ENCODE results near the gene TBC1D2.

The TBC1D2 gene

GRCh38 chr9:98172604-98173003 is 82.8 kb downstream of the TBC1D2 start:
- Histone ChIP-seq H3K9me3 (ENCODE audit: control insufficient read depth, insufficient read depth, low read length) (no peaks in the 10 kb centered on the region), H3K9ac (ENCODE audit: low read depth, low read length) (no peak overlapping the region), H3K27me3 (ENCODE audit: control insufficient read depth, insufficient read depth, low read length) (no peaks in the 10 kb centered on the region), H3K4me1 (ENCODE audit: control insufficient read depth, insufficient read depth, low read length) (peaks cover 14% of the 10 kb centered on the region), H3K36me3 (ENCODE audit: control insufficient read depth, insufficient read depth, low read length) (no peaks in the 10 kb centered on the region), H3K4me3 (ENCODE audit: low read depth, low read length) (no peak overlapping the region)

GRCh38 chr9:98171176-98171925 is 84.1 kb downstream of the TBC1D2 start:
- Histone ChIP-seq H3K4me1 (ENCODE audit: control insufficient read depth, insufficient read depth, low read length) (peaks cover 14% of the 10 kb centered on the region), H3K27me3 (ENCODE audit: control insufficient read depth, insufficient read depth, low read length) (no peaks in the 10 kb centered on the region), H3K4me3 (ENCODE audit: low read depth, low read length) (no peak overlapping the region), H3K9me3 (ENCODE audit: control insufficient read depth, insufficient read depth, low read length) (no peaks in the 10 kb centered on the region), H3K36me3 (ENCODE audit: control insufficient read depth, insufficient read depth, low read length) (no peaks in the 10 kb centered on the region), H3K9ac (ENCODE audit: low read depth, low read length) (no peak overlapping the region)

DNA sequence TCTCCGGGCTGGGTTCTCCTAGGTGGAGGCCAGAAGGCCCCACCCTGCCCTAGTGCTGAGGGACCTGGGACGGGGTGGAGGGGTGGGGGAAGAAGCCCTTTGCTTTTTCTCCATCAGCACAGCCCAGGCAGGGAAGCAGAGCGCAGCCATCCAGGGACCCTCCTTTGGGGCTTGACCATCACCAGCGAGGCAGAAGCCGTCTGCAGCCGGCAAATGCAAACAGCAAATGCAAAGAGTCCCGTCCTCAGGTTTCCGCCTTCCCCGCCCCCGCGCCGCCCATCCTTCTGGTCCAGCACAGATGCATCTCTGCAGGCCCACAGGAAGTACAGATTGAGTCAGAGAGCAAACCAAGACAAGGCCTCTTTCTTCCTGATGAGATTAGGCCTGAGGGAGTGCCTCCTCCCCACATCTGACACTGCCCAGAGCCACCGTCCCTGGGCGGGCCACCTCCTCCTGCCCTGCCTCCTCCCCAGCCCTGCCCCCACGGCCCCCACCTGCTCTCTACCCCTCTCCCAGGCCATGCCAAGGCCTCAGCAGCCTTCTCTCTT is 86.4 kb downstream of the TBC1D2 start:
- Histone ChIP-seq H3K4me1 (ENCODE audit: control insufficient read depth, insufficient read depth, low read length) (peaks cover 11% of the 10 kb centered on the region), H3K36me3 (ENCODE audit: control insufficient read depth, insufficient read depth, low read length) (no peaks in the 10 kb centered on the region), H3K27me3 (ENCODE audit: control insufficient read depth, insufficient read depth, low read length) (no peaks in the 10 kb centered on the region), H3K9me3 (ENCODE audit: control insufficient read depth, insufficient read depth, low read length) (no peaks in the 10 kb centered on the region), H3K9ac (ENCODE audit: low read depth, low read length) (no peak overlapping the region), H3K4me3 (ENCODE audit: low read depth, low read length) (no peak overlapping the region)

DNA sequence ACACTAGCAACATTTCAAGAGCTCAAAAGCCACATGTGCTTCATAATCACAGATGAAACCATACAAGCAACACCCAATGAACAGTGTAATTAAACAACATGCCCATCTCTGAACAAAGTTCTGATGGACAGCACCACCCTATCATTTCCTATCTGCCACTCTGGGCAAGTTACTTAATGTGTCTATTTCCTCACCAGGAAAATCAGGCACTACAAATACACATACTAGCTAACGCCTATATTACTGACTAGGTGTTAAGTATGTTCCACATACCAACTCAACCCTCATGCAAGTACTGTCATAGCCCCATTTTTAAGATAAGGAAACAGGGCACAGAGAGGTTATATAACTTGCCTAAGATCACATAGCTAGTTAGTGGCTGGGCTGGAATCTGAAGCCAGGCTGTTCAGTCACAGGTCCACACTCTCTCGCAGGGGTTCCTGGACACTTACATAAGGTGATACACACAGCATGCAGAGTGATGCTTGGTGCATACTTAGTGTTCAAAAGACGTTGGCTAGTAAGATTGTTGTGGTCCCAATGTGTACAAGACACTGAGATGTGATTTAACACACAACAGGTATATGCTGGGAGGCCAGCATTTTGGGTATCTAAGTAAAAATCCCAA is 87.2 kb downstream of the TBC1D2 start:
- Histone ChIP-seq H3K9me3 (ENCODE audit: control insufficient read depth, insufficient read depth, low read length) (no peaks in the 10 kb centered on the region), H3K27me3 (ENCODE audit: control insufficient read depth, insufficient read depth, low read length) (no peaks in the 10 kb centered on the region), H3K9ac (ENCODE audit: low read depth, low read length) (no peak overlapping the region), H3K4me1 (ENCODE audit: control insufficient read depth, insufficient read depth, low read length) (peaks cover 11% of the 10 kb centered on the region), H3K36me3 (ENCODE audit: control insufficient read depth, insufficient read depth, low read length) (no peaks in the 10 kb centered on the region), H3K4me3 (ENCODE audit: low read depth, low read length) (no peak overlapping the region)

DNA sequence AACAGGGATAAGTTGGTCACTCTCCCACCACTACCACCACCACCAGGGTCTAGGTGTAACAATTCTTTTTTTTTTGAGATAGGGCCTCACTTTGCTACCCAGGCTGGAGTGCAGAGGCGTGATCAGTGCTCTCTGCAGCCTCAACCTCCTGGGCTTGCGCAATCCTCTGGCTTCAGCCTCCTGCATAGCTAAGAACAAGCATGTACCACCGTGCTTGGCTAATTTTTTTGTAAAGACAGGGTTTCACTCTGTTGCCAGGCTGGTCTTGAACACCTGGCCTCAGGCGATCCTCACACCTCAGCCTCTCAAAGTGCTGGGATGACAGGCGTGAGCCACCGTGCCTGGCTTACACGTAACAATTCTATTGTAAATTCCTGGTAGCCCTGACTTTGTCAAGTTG is 90.5 kb downstream of the TBC1D2 start:
- no peak overlapping the region for H3K9ac ChIP-seq (ENCODE audit: low read depth, low read length)

GRCh38 chr9:98162613-98163012 is 92.8 kb downstream of the TBC1D2 start:
- no peaks in the 10 kb centered on the region for H3K9me3 ChIP-seq (ENCODE audit: control insufficient read depth, insufficient read depth, low read length)
- H3K4me1 ChIP-seq (ENCODE audit: control insufficient read depth, insufficient read depth, low read length), result no peaks in the 10 kb centered on the region
- no peaks in the 10 kb centered on the region for H3K36me3 ChIP-seq (ENCODE audit: control insufficient read depth, insufficient read depth, low read length)
- H3K27me3 ChIP-seq (ENCODE audit: control insufficient read depth, insufficient read depth, low read length), result no peaks in the 10 kb centered on the region
- H3K9ac ChIP-seq (ENCODE audit: low read depth, low read length), result no peak overlapping the region
- H3K4me3 ChIP-seq (ENCODE audit: low read depth, low read length), result no peak overlapping the region

More for the DNA sequence above, 90.5 kb downstream of the TBC1D2 start:
- no peaks in the 10 kb centered on the region for H3K9me3 ChIP-seq (ENCODE audit: control insufficient read depth, insufficient read depth, low read length)
- H3K27me3 ChIP-seq (ENCODE audit: control insufficient read depth, insufficient read depth, low read length), result no peaks in the 10 kb centered on the region
- peaks cover 7% of the 10 kb centered on the region for H3K4me1 ChIP-seq (ENCODE audit: control insufficient read depth, insufficient read depth, low read length)
- no peak overlapping the region for H3K4me3 ChIP-seq (ENCODE audit: low read depth, low read length)
- H3K36me3 ChIP-seq (ENCODE audit: control insufficient read depth, insufficient read depth, low read length), result no peaks in the 10 kb centered on the region

GRCh38 chr9:98161851-98162250 is 93.6 kb downstream of the TBC1D2 start:
- Histone ChIP-seq H3K36me3 (ENCODE audit: control insufficient read depth, insufficient read depth, low read length) (peaks cover 2% of the 10 kb centered on the region), H3K9ac (ENCODE audit: low read depth, low read length) (no peak overlapping the region), H3K9me3 (ENCODE audit: control insufficient read depth, insufficient read depth, low read length) (no peaks in the 10 kb centered on the region), H3K4me3 (ENCODE audit: low read depth, low read length) (no peak overlapping the region), H3K4me1 (ENCODE audit: control insufficient read depth, insufficient read depth, low read length) (no peaks in the 10 kb centered on the region), H3K27me3 (ENCODE audit: control insufficient read depth, insufficient read depth, low read length) (no peaks in the 10 kb centered on the region)

GRCh38 chr9:98159790-98160189 is 95.7 kb downstream of the TBC1D2 start:
- Histone ChIP-seq H3K9me3 (ENCODE audit: control insufficient read depth, insufficient read depth, low read length) (no peaks in the 10 kb centered on the region), H3K27me3 (ENCODE audit: control insufficient read depth, insufficient read depth, low read length) (no peaks in the 10 kb centered on the region), H3K4me3 (ENCODE audit: low read depth, low read length) (no peak overlapping the region), H3K36me3 (ENCODE audit: control insufficient read depth, insufficient read depth, low read length) (peaks cover 2% of the 10 kb centered on the region), H3K9ac (ENCODE audit: low read depth, low read length) (no peak overlapping the region), H3K4me1 (ENCODE audit: control insufficient read depth, insufficient read depth, low read length) (no peaks in the 10 kb centered on the region)

DNA sequence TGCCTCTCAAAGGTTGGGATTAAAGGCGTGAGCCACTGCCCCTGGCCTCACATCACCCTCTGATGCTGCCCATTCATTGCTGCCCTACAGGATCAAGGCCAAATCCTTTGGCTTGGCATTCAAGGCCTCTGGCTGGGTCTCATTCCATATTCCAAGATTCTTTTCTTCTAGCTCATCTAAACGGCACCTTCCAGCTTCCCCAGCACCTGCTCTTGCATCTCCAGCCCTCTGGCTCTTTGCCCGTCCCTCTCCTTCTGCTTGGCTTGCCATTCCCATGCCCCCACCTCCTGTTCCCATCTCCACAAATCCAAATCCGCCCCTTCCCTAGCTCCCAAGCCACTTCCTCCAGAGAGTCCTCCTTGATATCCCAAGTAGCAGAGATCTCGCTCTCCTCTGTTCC is 96.1 kb downstream of the TBC1D2 start:
- Histone ChIP-seq H3K9me3 (ENCODE audit: control insufficient read depth, insufficient read depth, low read length) (no peaks in the 10 kb centered on the region), H3K4me1 (ENCODE audit: control insufficient read depth, insufficient read depth, low read length) (no peaks in the 10 kb centered on the region), H3K9ac (ENCODE audit: low read depth, low read length) (no peak overlapping the region), H3K4me3 (ENCODE audit: low read depth, low read length) (no peak overlapping the region), H3K36me3 (ENCODE audit: control insufficient read depth, insufficient read depth, low read length) (peaks cover 2% of the 10 kb centered on the region), H3K27me3 (ENCODE audit: control insufficient read depth, insufficient read depth, low read length) (no peaks in the 10 kb centered on the region)

GRCh38 chr9:98158071-98158831 is 97.2 kb downstream of the TBC1D2 start:
- no peaks in the 10 kb centered on the region for H3K27me3 ChIP-seq (ENCODE audit: control insufficient read depth, insufficient read depth, low read length)
- no peaks in the 10 kb centered on the region for H3K4me1 ChIP-seq (ENCODE audit: control insufficient read depth, insufficient read depth, low read length)
- H3K9me3 ChIP-seq (ENCODE audit: control insufficient read depth, insufficient read depth, low read length), result no peaks in the 10 kb centered on the region
- H3K36me3 ChIP-seq (ENCODE audit: control insufficient read depth, insufficient read depth, low read length), result peaks cover 2% of the 10 kb centered on the region
- no peak overlapping the region for H3K4me3 ChIP-seq (ENCODE audit: low read depth, low read length)
- no peak overlapping the region for H3K9ac ChIP-seq (ENCODE audit: low read depth, low read length)

DNA sequence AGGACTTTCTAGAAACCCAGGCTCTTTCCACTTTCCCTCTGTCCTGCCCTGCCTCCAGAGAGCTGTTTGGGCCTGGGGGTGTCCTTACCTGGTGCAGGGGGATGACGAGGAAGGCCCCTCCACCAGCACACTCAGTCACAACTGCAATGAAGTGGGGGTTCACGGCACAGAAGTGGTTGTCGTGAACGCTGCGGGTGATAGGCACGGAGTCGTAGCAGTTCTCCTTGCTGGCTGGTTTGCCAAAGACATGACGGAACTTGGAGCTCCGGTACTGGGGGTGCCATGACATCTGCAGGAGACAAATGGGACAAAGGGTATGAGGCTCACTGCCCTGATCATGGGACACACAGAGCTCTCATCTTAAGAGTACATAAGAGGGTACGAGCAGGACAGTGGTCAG is 98.1 kb downstream of the TBC1D2 start:
- Histone ChIP-seq H3K36me3 (ENCODE audit: control insufficient read depth, insufficient read depth, low read length) (peaks cover 2% of the 10 kb centered on the region), H3K9me3 (ENCODE audit: control insufficient read depth, insufficient read depth, low read length) (no peaks in the 10 kb centered on the region), H3K27me3 (ENCODE audit: control insufficient read depth, insufficient read depth, low read length) (no peaks in the 10 kb centered on the region), H3K4me3 (ENCODE audit: low read depth, low read length) (no peak overlapping the region), H3K4me1 (ENCODE audit: control insufficient read depth, insufficient read depth, low read length) (no peaks in the 10 kb centered on the region), H3K9ac (ENCODE audit: low read depth, low read length) (no peak overlapping the region)
